ENCODE measurements around the gene SLC19A1. TPM values are rescaled to one million over a fixed set of nuclear protein-coding genes. Genes with fewer than 3 reads are reported as not detected.
A peak's percentile ranks its signal among the peaks of the same experiment; 100 is the strongest.

Gene SLC19A1
- total RNA-seq, 6 experiments from 2014 or later, result 4.5 to 24.5 (median 15.7) TPM

- H3K9me3 ChIP-seq, result no peaks in the 10 kb centered on the region
- H3K4me3 ChIP-seq, result no peak overlapping the region
- 100% methylated on average over 2 of the region's 20 CpGs for WGBS (ENCODE audit: insufficient coverage, low coverage, low lambda C conversion rate, missing lambda C conversion rate)
- peaks cover 0 to 81% (median 31%) of the 10 kb centered on the region in 4 donors for H3K36me3 ChIP-seq
- no peak for ATAC-seq
- H3K27ac ChIP-seq, result no peak overlapping the region
- TF ChIP-seq POLR2A (IDR thresholded peaks at IDR 0.05) (no peak), CTCF (IDR thresholded peaks at IDR 0.05) (no peak)
- no peaks in the 10 kb centered on the region for H3K27me3 ChIP-seq
- DNase-seq, result no peak
- H3K4me1 ChIP-seq, result no peaks in the 10 kb centered on the region
- intact Hi-C loops (cut with DNase I), result no loop called here
Observed at GRCh38 chr21:45491056-45491455, 51.2 kb downstream of the SLC19A1 start.

- Histone ChIP-seq H3K36me3 (peaks cover 0 to 72% (median 32%) of the 10 kb centered on the region in 4 donors), H3K27me3 (no peaks in the 10 kb centered on the region), H3K4me3 (no peak overlapping the region), H3K9me3 (no peaks in the 10 kb centered on the region), H3K27ac (no peak overlapping the region), H3K4me1 (no peaks in the 10 kb centered on the region)
- ATAC-seq (no peak), DNase-seq (no peak)
- WGBS (ENCODE audit: insufficient coverage, low coverage, low lambda C conversion rate, missing lambda C conversion rate), result 48% methylated on average over 10 of the region's 29 CpGs
- intact Hi-C loops (cut with DNase I), result no loop called here
- TF ChIP-seq CTCF (IDR thresholded peaks at IDR 0.05) (no peak), POLR2A (IDR thresholded peaks at IDR 0.05) (no peak)
Observed at GRCh38 chr21:45490049-45490731, 52.0 kb downstream of the SLC19A1 start.

DNA sequence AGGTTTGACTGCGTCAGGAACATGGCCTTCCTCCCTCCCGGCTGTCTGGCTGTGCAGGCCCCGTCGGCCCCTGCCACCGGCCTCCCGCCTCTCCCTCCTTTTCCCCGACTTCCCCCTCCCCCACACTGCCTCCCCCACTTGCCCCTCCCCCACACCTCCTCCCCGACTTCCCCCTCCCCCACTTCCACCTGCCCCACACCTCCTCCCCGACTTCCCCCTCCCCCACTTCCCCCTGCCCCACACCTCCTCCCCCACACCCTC lies 52.6 kb downstream of the SLC19A1 start:
- no peaks in the 10 kb centered on the region for H3K9me3 ChIP-seq
- no peaks in the 10 kb centered on the region for H3K4me1 ChIP-seq
- peaks cover 0 to 69% (median 31%) of the 10 kb centered on the region in 4 donors for H3K36me3 ChIP-seq
- WGBS (ENCODE audit: insufficient coverage, low coverage, low lambda C conversion rate, missing lambda C conversion rate), result 29% methylated on average over 7 of the region's 9 CpGs
- ATAC-seq (no peak), DNase-seq (no peak)
- TF ChIP-seq CTCF (IDR thresholded peaks at IDR 0.05), result no peak
- TF ChIP-seq POLR2A (IDR thresholded peaks at IDR 0.05), result no peak
- H3K27ac ChIP-seq, result no peak overlapping the region
- intact Hi-C loops (cut with DNase I), result no loop called here
- no peaks in the 10 kb centered on the region for H3K27me3 ChIP-seq
- H3K4me3 ChIP-seq, result no peak overlapping the region

GRCh38 chr21:45488931-45489721 lies 53.1 kb downstream of the SLC19A1 start:
- Histone ChIP-seq H3K4me1 (no peaks in the 10 kb centered on the region), H3K27ac (no peak overlapping the region), H3K27me3 (no peaks in the 10 kb centered on the region), H3K9me3 (no peaks in the 10 kb centered on the region), H3K36me3 (peaks cover 0 to 70% (median 31%) of the 10 kb centered on the region in 4 donors), H3K4me3 (no peak overlapping the region)
- intact Hi-C loops (cut with DNase I), result no loop called here
- DNase-seq, result no peak
- peak in 1 of 4 donors; percentile 1 for ATAC-seq
- WGBS (ENCODE audit: insufficient coverage, low coverage, low lambda C conversion rate, missing lambda C conversion rate), result 76% methylated on average over 10 of the region's 36 CpGs
- TF ChIP-seq POLR2A (IDR thresholded peaks at IDR 0.05) (no peak), CTCF (IDR thresholded peaks at IDR 0.05) (no peak)

All from right lobe of liver (tissue), 6 donors.